NCI-H2081 treated with DMSO at 0.1 percent for 48 hours (cell line): Measurements from ENCODE around the gene STK32C.

Experiments used
- DNase-seq: peaks from one replicate; lab custom pipeline; 2025; lab: John Stamatoyannopoulos, UW

The STK32C gene

DNA sequence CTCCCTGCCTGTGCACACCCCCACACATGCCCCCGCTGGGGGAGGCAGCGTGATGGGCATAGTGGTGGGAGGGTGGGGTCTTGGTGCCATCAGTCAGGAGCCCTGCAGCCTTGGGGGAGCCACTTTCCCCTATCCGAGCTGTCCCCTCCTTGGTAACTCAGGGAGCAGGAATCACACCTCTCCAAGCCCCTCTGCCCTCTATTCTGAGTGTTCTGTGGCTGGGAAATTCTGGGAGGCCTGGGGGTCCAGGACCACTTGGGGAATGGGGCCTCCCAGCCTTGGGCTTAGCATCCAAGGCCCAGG, 109.7 kb downstream of the STK32C start:
- no peak for DNase-seq

DNA sequence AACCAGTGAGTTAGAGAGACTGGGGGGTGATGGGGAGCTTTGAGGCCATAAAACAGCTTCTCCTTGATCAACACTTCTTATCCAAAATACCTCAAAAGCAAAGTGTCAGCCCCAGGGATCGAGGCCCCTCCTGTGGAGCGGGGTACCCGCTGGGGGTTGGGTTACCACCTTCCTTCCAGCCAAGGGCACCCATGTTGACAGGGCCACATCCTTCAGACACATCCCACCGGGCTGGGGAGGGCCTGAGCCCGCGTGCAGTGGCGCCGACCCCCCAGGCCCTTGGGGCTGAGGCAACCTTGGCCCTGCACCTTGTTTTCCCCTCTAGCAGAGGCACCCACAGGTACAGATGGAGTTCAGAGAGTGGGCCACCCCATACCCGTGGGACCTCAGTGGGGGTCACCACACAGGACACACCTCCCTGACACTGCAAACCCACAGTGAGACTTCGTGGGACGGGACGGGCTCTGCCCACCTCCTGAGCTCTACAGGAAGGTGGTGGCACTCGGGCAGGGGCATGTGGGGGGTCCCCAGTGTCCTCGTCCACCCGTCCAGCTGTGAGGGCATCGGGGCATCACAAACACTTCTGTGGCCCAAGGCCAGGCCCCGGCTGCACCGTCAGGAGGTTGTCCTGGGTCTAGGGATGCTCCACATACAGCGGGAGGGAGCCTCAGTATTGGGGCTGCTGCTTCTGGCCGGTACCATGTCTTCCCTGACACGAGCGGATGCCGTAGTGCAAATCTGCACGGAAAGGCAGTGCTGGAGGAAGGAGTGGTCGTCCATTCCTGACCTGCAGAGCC, 110.3 kb downstream of the STK32C start:
- DNase-seq: no peak

- no peak for DNase-seq
These were observed 111.3 kb downstream of the STK32C start for GRCh38 chr10:132196178-132197113.

DNA sequence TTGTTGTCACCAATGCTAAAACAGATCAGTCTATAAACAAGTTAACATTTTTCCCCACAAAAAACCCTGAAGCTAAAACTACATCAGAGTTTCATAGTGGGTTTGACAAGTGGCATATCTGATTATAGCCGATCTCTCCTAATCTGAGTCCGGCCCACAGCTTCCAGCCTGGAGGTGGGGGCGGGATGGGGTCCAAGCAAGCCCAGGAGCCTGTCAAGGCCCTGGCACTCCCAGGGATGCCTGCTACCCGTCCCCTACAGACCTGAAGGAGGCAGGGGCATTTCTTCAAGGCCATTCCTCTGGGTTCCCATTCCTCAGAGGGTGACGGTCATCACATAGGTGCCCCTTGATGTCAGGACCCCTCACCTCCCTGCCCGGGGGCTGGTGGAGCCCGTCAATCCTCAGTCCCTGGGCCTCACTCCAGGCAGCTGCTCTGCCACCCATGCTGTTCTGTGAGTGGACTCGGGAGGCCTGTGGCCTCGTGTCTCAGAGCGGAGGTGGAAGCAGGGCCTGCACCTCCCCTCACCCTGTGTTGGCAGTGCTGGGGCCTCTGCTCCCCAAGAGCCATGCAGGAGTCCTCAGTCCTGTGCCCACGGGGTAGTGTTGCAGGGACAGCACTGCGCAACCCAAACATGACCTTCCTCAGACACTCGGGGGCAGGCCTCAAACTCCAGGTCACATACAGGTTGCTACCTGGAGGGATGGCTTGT, 112.2 kb downstream of the STK32C start:
- no peak for DNase-seq

GRCh38 chr10:132194726-132195125, 113.0 kb downstream of the STK32C start:
- no peak for DNase-seq

- no peak for DNase-seq
These were observed 113.7 kb downstream of the STK32C start for GRCh38 chr10:132193907-132194552.

GRCh38 chr10:132192991-132193665, 114.6 kb downstream of the STK32C start:
- DNase-seq: no peak

GRCh38 chr10:132192076-132192975, 115.4 kb downstream of the STK32C start:
- DNase-seq: no peak

GRCh38 chr10:132189810-132190422, 117.8 kb downstream of the STK32C start:
- no peak for DNase-seq

GRCh38 chr10:132189016-132189415, 118.7 kb downstream of the STK32C start:
- DNase-seq: no peak

- no peak for DNase-seq
These were observed 119.4 kb downstream of the STK32C start for GRCh38 chr10:132188331-132188730.

DNA sequence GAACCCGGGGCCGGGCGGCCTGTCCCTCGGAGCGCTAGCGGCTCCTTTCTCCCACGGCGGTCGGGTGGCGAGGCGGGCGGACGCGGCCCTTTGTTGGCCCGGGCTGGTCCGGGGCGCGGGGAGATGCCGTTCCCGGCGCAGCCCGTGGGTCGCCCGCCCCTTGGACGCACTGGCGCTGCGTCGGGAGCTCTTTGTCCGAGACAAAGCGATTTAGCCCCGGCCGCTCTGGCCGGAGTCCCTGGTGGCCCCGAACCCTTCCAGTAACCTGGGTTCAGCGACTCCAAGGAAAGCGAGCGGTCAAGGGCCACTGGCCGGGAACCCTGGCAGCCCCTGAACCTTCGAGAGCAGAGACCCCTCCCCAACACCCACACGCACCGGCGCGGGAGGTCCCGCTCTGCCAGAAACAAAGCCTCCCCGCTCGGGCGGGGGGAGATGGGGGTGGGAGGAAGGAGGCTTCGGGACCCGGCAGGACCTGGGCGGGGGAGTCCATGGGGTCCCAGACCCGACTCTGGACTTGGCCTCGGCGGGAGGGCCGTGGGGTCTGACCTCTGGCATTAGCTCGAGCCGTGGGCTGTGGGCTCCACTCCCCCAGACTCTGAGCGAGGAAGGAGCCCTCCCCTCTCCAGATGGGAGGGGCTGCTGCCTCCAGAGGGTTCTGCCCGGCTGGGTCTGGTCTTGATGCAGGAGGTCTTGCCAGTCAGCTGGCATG, 120.2 kb downstream of the STK32C start:
- DNase-seq: no peak

- DNase-seq: no peak
These were observed 121.0 kb downstream of the STK32C start, which contains the start of gene DPYSL4 for GRCh38 chr10:132186488-132187429. DPYSL4 (plus strand) TSS chr10:132186948; CDS start chr10:132187064, 116 bp downstream.

DNA sequence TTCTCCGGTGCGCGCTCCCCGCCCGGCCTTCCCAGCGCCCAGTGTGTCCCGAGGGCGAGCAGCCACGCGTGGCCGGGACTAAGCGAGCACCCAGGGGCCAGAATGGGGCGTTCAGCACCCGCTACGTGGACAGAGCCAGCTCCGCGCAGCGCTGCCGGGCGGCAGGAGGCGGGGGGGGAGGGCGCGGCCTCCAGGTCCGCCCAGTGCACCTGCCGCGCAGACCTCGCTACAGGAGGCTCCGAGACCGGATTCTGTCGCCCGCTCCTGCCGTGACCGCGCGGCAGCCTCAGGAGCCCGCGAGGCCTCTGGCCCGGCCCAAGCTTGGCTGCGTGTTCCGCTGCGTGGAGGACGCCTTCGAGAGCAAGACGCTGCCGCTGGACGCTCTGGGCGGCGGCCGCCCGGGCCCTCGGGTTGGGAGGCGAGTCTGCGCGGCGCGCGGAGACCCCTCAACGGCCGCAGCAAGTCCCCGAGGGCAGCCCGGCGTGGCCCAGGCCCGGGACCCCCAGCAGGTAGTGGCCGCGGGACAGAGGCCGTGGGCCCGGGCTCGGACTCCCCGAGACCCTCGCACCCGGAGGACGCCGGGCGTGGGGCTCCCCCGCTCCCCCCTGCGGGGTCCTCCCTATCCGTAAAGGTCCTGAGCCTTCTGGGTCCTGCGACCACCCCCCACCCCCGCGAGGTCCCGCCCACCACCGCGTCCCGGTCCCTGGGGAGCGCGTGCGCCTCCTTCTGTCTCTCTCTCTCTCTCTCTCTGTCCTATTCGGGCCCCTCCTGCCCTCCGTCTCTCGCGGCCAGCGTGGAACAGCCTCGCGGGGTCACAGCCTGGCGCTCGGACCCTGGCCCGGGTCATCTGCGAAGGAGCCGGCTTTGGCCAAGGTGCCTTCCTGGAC, 121.9 kb downstream of the STK32C start:
- DNase-seq: no peak

DNA sequence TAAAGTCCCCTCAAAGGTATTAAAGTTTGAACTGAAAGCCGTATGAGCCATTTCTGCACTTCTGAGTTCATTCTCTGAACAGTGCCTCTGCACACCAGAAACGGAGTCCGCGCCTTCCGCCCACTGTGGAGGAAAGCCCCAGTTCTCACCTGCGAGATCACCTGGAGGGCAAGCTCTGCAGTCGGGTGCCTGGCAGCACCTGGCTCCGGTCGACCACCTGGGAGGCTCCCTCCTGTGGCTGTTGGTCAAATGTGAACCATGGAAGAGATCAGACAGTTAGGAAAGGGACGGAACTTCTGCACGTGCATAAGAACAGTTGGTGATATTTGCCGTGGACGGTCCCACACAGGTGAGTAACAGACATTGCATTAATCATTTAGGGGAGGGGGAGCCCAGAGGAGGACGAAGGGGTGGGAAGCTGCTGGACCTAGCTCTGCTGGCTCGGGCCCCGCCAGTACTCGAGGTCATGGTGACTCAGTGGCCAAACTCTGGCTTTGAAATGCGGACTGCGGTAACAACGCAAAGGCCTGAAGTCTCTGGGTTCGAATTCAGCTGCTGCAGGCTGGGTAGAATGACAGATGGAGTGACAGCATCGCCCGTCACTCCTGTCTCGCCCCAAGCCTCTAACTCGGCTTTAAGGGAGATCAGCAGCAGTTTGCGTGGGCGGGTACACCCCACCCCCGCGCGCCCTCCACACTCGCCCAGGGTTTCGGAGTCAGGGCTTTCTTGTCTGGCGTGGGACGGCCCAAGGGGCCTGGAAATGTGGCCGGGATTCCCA, 122.7 kb downstream of the STK32C start:
- no peak for DNase-seq

DNA sequence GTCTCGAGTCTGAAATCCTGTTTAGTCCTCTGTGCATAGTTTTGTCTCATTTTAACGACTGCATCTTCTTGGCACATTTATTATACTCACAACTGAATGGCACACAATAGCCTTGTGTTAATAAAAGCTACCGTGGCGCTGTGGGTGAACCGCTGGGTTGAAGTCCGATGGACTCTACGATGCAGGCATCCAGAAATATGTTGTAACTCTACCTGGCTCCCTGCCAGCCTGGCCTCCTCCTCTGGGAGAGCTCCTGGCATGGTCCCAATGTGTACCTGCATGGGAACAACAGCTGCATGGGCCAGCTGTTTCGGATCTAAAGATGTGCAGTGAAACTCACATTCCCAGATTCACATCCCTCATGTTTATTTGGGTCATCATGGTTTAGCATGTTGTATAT, 124.7 kb downstream of the STK32C start:
- no peak for DNase-seq
